ENCODE data around the gene LETM1. TPM values are rescaled to one million over a fixed set of nuclear protein-coding genes. Genes with fewer than 3 reads are reported as not detected.

LETM1 gene
- total and polyA plus RNA-seq, 2 of the 13 experiments (the other 11 are each of a cell fraction or from before 2014, with no cell fraction given) = 9.7 to 41.6 TPM

GRCh38 chr4:1766106-1767060 lies 89.6 kb downstream of the LETM1 start (continued):
- TF ChIP-seq IKZF4 (CRISPR knock-in tag; IDR thresholded peaks at IDR 0.05; ENCODE audit: borderline replicate concordance, low read depth, not compliant biosample characterization) (no peak), REL (CRISPR knock-in tag; conservative IDR thresholded peaks at IDR 0.05) (no peak), HMGXB3 (CRISPR knock-in tag; IDR thresholded peaks at IDR 0.05; ENCODE audit: borderline replicate concordance) (no peak), ZFP62 (CRISPR knock-in tag; IDR thresholded peaks at IDR 0.05) (no peak), HHEX (CRISPR knock-in tag; IDR thresholded peaks at IDR 0.05) (no peak), ZNF343 (CRISPR knock-in tag; IDR thresholded peaks at IDR 0.05) (peak; percentile 39; the same call in 1 of the 2 replicates), ZNF737 (CRISPR knock-in tag; IDR thresholded peaks at IDR 0.05; ENCODE audit: borderline replicate concordance) (no peak), ZSCAN25 (CRISPR knock-in tag; IDR thresholded peaks at IDR 0.05) (peak; percentile 70), PRDM4 (CRISPR knock-in tag; IDR thresholded peaks at IDR 0.05; ENCODE audit: borderline replicate concordance) (no peak), ZMAT3 (CRISPR knock-in tag; conservative IDR thresholded peaks at IDR 0.05) (no peak), MAF1 (CRISPR knock-in tag; IDR thresholded peaks at IDR 0.05; ENCODE audit: borderline replicate concordance) (peak; percentile 86), ATF7 (IDR thresholded peaks at IDR 0.05) (no peak), ATF7 (CRISPR knock-in tag; IDR thresholded peaks at IDR 0.05) (no peak), MTA3 (CRISPR knock-in tag; IDR thresholded peaks at IDR 0.05) (no peak), KMT2A (CRISPR knock-in tag; IDR thresholded peaks at IDR 0.05) (no peak), NFE2L1 (CRISPR knock-in tag; IDR thresholded peaks at IDR 0.05; ENCODE audit: borderline replicate concordance) (no peak), ZNF644 (CRISPR knock-in tag; IDR thresholded peaks at IDR 0.05; ENCODE audit: low read depth) (no peak), GPBP1L1 (CRISPR knock-in tag; IDR thresholded peaks at IDR 0.05) (no peak), ERF (CRISPR knock-in tag; IDR thresholded peaks at IDR 0.05) (no peak; the same call in 1 of the 2 replicates), DMAP1 (CRISPR knock-in tag; IDR thresholded peaks at IDR 0.05) (no peak), ZBTB38 (CRISPR knock-in tag; IDR thresholded peaks at IDR 0.05) (0 out of 2 replicates have a peak, but pooled peaks have one; percentile 7), ZNF782 (CRISPR knock-in tag; IDR thresholded peaks at IDR 0.05; ENCODE audit: borderline replicate concordance) (0 out of 2 replicates have a peak, but pooled peaks have one; percentile 61), ADNP (CRISPR knock-in tag; IDR thresholded peaks at IDR 0.05) (0 out of 2 replicates have a peak, but pooled peaks have one; percentile 65)
